ENCODE data around the gene LPP.

The LPP gene

GRCh38 chr3:188470508-188471130 is 316.7 kb downstream of the LPP start:
- Histone ChIP-seq H2AFZ (ENCODE audit: low read depth, low read length, severe bottlenecking) (no peak overlapping the region), H3K9me2 (replicated peaks; ENCODE audit: insufficient read depth, low read length) (no peaks in the 10 kb centered on the region), H3F3A (ENCODE audit: insufficient read depth) (no peaks in the 10 kb centered on the region), H3K4me3 (ENCODE audit: insufficient read depth, low read length, poor library complexity, severe bottlenecking) (no peak overlapping the region), H3K36me3 (ENCODE audit: low read length) (no peaks in the 10 kb centered on the region), H4K20me1 (ENCODE audit: low read depth, low read length) (no peaks in the 10 kb centered on the region), H3K27me3 (ENCODE audit: low read length) (no peaks in the 10 kb centered on the region), H3K9me3 (ENCODE audit: insufficient read depth, low read length) (no peaks in the 10 kb centered on the region), H3K79me2 (ENCODE audit: insufficient read depth, low read length) (no peaks in the 10 kb centered on the region), H3K4me2 (ENCODE audit: low read depth, low read length, poor library complexity, severe bottlenecking) (no peak overlapping the region), H3K9ac (ENCODE audit: low read length) (no peak overlapping the region), H3K27ac (ENCODE audit: low read depth, low read length) (no peak overlapping the region)
- TF ChIP-seq CTCF (IDR thresholded peaks at IDR 0.05; ENCODE audit: insufficient read depth, low read length, poor library complexity, severe bottlenecking) (no peak), EZH2phosphoT487 (conservative IDR thresholded peaks at IDR 0.05; ENCODE audit: low read length) (no peak)

- Histone ChIP-seq H3K9ac (ENCODE audit: low read length) (no peak overlapping the region), H3K79me2 (ENCODE audit: insufficient read depth, low read length) (no peaks in the 10 kb centered on the region), H3K4me2 (ENCODE audit: low read depth, low read length, poor library complexity, severe bottlenecking) (no peak overlapping the region), H3K27me3 (ENCODE audit: low read length) (no peaks in the 10 kb centered on the region), H3F3A (ENCODE audit: insufficient read depth) (no peaks in the 10 kb centered on the region), H3K9me2 (replicated peaks; ENCODE audit: insufficient read depth, low read length) (no peaks in the 10 kb centered on the region), H4K20me1 (ENCODE audit: low read depth, low read length) (no peaks in the 10 kb centered on the region), H3K4me3 (ENCODE audit: insufficient read depth, low read length, poor library complexity, severe bottlenecking) (no peak overlapping the region), H3K36me3 (ENCODE audit: low read length) (no peaks in the 10 kb centered on the region), H3K27ac (ENCODE audit: low read depth, low read length) (no peak overlapping the region), H2AFZ (ENCODE audit: low read depth, low read length, severe bottlenecking) (no peak overlapping the region), H3K9me3 (ENCODE audit: insufficient read depth, low read length) (no peaks in the 10 kb centered on the region)
- TF ChIP-seq EZH2phosphoT487 (conservative IDR thresholded peaks at IDR 0.05; ENCODE audit: low read length) (no peak), CTCF (IDR thresholded peaks at IDR 0.05; ENCODE audit: insufficient read depth, low read length, poor library complexity, severe bottlenecking) (no peak)
Measured at GRCh38 chr3:188471723-188472122, 317.8 kb downstream of the LPP start.

- H3K79me2 ChIP-seq (ENCODE audit: insufficient read depth, low read length) = no peaks in the 10 kb centered on the region
- no peaks in the 10 kb centered on the region for H3K9me2 ChIP-seq (replicated peaks; ENCODE audit: insufficient read depth, low read length)
- H3K9me3 ChIP-seq (ENCODE audit: insufficient read depth, low read length) = no peaks in the 10 kb centered on the region
- no peak overlapping the region for H2AFZ ChIP-seq (ENCODE audit: low read depth, low read length, severe bottlenecking)
- no peaks in the 10 kb centered on the region for H4K20me1 ChIP-seq (ENCODE audit: low read depth, low read length)
- H3K9ac ChIP-seq (ENCODE audit: low read length) = no peak overlapping the region
- H3K36me3 ChIP-seq (ENCODE audit: low read length) = no peaks in the 10 kb centered on the region
- H3K27ac ChIP-seq (ENCODE audit: low read depth, low read length) = no peak overlapping the region
- H3K4me2 ChIP-seq (ENCODE audit: low read depth, low read length, poor library complexity, severe bottlenecking) = no peak overlapping the region
- TF ChIP-seq CTCF (IDR thresholded peaks at IDR 0.05; ENCODE audit: insufficient read depth, low read length, poor library complexity, severe bottlenecking) (no peak), EZH2phosphoT487 (conservative IDR thresholded peaks at IDR 0.05; ENCODE audit: low read length) (no peak)
- no peaks in the 10 kb centered on the region for H3K27me3 ChIP-seq (ENCODE audit: low read length)
- H3K4me3 ChIP-seq (ENCODE audit: insufficient read depth, low read length, poor library complexity, severe bottlenecking) = no peak overlapping the region
- H3F3A ChIP-seq (ENCODE audit: insufficient read depth) = no peaks in the 10 kb centered on the region
Measured at GRCh38 chr3:188472336-188472735, 318.4 kb downstream of the LPP start.

All from SU-DHL-6 (cell line).